Astrocyte (in vitro differentiated cells and primary cell): ENCODE data around the gene JAKMIP1.
"Not testable (repeated sequence)": the region's sequence is repeated elsewhere in the genome, so short reads cannot be mapped to it uniquely, and the experiment has no call there.

ENCODE experiments used
- EZH2 ChIP-seq: IDR thresholded peaks from 2 replicates; pipeline ENCODE4 v1.6.1; 2012; ENCODE audit warnings: mild to moderate bottlenecking, low read length, inconsistent platforms; ENCODE audit not compliant: insufficient read depth
- TF ChIP-seq, protein P1 (sequence below): IDR thresholded peaks from 2 replicates; pipeline ENCODE4 v1.5.1; 2011; ENCODE audit warnings: low read depth, mild to moderate bottlenecking, inconsistent platforms, low read length, moderate library complexity; ENCODE audit not compliant: insufficient read depth

DNA sequence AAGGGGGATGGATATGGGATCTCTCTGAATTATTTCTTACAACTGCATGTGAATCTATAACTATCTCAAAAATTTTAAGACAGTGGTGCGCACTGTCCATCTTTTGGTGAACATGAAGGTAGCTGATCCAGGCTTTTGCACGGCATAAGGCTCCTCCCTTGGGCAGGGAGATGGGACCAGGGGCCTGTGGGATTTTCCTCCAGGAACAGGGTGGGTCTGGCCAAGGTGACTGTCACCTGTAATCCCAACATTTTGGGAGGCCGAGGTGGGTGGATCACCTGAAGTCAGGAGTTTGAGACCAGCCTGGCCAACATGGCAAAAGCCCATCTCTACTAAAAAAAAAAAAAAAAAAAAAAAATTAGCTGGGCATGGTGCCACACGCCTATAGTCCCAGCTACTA is 8.9 kb upstream of the JAKMIP1 start:
- TF ChIP-seq, protein P1, sequence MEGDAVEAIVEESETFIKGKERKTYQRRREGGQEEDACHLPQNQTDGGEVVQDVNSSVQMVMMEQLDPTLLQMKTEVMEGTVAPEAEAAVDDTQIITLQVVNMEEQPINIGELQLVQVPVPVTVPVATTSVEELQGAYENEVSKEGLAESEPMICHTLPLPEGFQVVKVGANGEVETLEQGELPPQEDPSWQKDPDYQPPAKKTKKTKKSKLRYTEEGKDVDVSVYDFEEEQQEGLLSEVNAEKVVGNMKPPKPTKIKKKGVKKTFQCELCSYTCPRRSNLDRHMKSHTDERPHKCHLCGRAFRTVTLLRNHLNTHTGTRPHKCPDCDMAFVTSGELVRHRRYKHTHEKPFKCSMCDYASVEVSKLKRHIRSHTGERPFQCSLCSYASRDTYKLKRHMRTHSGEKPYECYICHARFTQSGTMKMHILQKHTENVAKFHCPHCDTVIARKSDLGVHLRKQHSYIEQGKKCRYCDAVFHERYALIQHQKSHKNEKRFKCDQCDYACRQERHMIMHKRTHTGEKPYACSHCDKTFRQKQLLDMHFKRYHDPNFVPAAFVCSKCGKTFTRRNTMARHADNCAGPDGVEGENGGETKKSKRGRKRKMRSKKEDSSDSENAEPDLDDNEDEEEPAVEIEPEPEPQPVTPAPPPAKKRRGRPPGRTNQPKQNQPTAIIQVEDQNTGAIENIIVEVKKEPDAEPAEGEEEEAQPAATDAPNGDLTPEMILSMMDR = not testable (repeated sequence)
- TF ChIP-seq EZH2 = not testable (repeated sequence)
